Jurkat, Clone E6-1 (cell line): Measurements from ENCODE around the gene KLRK1.
"Not testable (repeated sequence)": the region's sequence is repeated elsewhere in the genome, so short reads cannot be mapped to it uniquely, and the experiment has no call there.

Experiments used
- DNase-seq: peaks from one replicate; pipeline ENCODE4 v3.0.0-alpha.2; 2011; ENCODE audit warnings: low read depth, low spot score
- H3K4me3 ChIP-seq: 2 replicates; pipeline ENCODE4 v1.5.1; 2011; ENCODE audit warnings: mild to moderate bottlenecking, low read length, control low read depth, moderate library complexity

Gene KLRK1

GRCh38 chr12:10328691-10329090, 61.1 kb downstream of the KLRK1 start:
- DNase-seq, H3K4me3 ChIP-seq: not testable (repeated sequence)
